K562 (cell line): ENCODE data around the gene MGST2. TPM values are rescaled to one million over a fixed set of nuclear protein-coding genes. Genes with fewer than 3 reads are reported as not detected.

ENCODE experiments used
- polyA plus RNA-seq, 8 experiments: library from polyadenylated mRNA; depleted of rRNA in 4 of 8; stranded (reverse) in 5 of 8; unstranded in 3 of 8; fragments of >200 nt; fragmentation: Nextera tagmentation in 2 of 8; fragmentation: Illumina TruSeq in 1 of 8; extraction: Ambion mirVana in 2 of 8; extraction: Trizol in 1 of 8; gene quantifications; 2 replicates each; pipeline versions ENCODE4 v1.2.1 to v1.2.3, GENCODE V29; 2011 to 2014; ENCODE audit warnings: inconsistent platforms in 1 of 8, missing spikeins in 1 of 8
- total RNA-seq, 7 experiments: library from RNA; depleted of rRNA in 6 of 7; stranded (reverse); fragments of >200 nt in 6 of 7; fragmentation: Illumina TruSeq in 2 of 7; extraction: Trizol in 2 of 7; gene quantifications; 2 replicates each; pipeline versions ENCODE4 v1.2.1 to v1.2.3, GENCODE V29; 2011 to 2021; ENCODE audit warnings: low replicate concordance in 1 of 7
- TF ChIP-seq, protein P1 (sequence below), 2 experiments: fragments of 450-650 bp; formaldehyde crosslinking in 1 of 2; IDR thresholded peaks; 2 replicates each; pipeline versions ENCODE4 v1.4.0 to v1.6.1; 2014 to 2020; ENCODE audit warnings: mild to moderate bottlenecking in 2 of 2, borderline replicate concordance in 1 of 2, low read depth in 1 of 2

Gene MGST2
- total and polyA plus RNA-seq, 9 of the 15 experiments (the other 6 are each of a cell fraction or from before 2014, with no cell fraction given): 38.7 to 115 (median 84.6) TPM

GRCh38 chr4:139651282-139652194 lies 14.1 kb upstream of the MGST2 start (continued):
- TF ChIP-seq, protein P1, sequence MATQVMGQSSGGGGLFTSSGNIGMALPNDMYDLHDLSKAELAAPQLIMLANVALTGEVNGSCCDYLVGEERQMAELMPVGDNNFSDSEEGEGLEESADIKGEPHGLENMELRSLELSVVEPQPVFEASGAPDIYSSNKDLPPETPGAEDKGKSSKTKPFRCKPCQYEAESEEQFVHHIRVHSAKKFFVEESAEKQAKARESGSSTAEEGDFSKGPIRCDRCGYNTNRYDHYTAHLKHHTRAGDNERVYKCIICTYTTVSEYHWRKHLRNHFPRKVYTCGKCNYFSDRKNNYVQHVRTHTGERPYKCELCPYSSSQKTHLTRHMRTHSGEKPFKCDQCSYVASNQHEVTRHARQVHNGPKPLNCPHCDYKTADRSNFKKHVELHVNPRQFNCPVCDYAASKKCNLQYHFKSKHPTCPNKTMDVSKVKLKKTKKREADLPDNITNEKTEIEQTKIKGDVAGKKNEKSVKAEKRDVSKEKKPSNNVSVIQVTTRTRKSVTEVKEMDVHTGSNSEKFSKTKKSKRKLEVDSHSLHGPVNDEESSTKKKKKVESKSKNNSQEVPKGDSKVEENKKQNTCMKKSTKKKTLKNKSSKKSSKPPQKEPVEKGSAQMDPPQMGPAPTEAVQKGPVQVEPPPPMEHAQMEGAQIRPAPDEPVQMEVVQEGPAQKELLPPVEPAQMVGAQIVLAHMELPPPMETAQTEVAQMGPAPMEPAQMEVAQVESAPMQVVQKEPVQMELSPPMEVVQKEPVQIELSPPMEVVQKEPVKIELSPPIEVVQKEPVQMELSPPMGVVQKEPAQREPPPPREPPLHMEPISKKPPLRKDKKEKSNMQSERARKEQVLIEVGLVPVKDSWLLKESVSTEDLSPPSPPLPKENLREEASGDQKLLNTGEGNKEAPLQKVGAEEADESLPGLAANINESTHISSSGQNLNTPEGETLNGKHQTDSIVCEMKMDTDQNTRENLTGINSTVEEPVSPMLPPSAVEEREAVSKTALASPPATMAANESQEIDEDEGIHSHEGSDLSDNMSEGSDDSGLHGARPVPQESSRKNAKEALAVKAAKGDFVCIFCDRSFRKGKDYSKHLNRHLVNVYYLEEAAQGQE (IDR thresholded peaks at IDR 0.05; ENCODE audit: borderline replicate concordance): peak; percentile 79
- TF ChIP-seq, protein P1 (CRISPR knock-in tag; IDR thresholded peaks at IDR 0.05; ENCODE audit: low read depth): no peak
- TF ChIP-seq, all 486 proteins: peak for 32
